ENCODE measurements around the gene C2. TPM values are rescaled to one million over a fixed set of nuclear protein-coding genes. Genes with fewer than 3 reads are reported as not detected.
A peak's percentile ranks its signal among the peaks of the same experiment; 100 is the strongest.

C2 gene
- polyA plus RNA-seq, 1 of the 3 experiments (the other 2 are of a cell fraction) = 0.43 TPM

GRCh38 chr6:31901415-31901952, 26.0 kb upstream of the C2 start:
- Histone ChIP-seq H3K4me1 (ENCODE audit: control insufficient read depth in 1 of 2, insufficient read depth in 2 of 2, low read depth in 1 of 2, low read length in 1 of 2) (peaks cover 5 to 36% of the 10 kb centered on the region in 2 experiments), H3K4me3 (ENCODE audit: low read depth in 2 of 2, low read length in 1 of 2) (peak overlapping the region; percentile 60 to 67), H2AFZ (ENCODE audit: low read depth) (peak overlapping the region; percentile 22; the same call in 1 of the 2 replicates), H3F3A (replicated peaks; ENCODE audit: insufficient read depth) (peaks cover 13% of the 10 kb centered on the region), H3K27me3 (ENCODE audit: insufficient read depth) (no peaks in the 10 kb centered on the region), H4K20me1 (ENCODE audit: insufficient read depth) (no peaks in the 10 kb centered on the region), H3K9me3 (no peaks in the 10 kb centered on the region), H3K4me2 (peak overlapping the region; percentile 77), H3K27ac (ENCODE audit: low read depth in 2 of 2, low read length in 1 of 2) (peak overlapping the region; percentile 17 to 92; a peak in 3 of 4 replicates), H3K9ac (peak overlapping the region; percentile 62; the same call in 1 of the 2 replicates), H3K36me3 (replicated peaks in 1 of 2; ENCODE audit: control insufficient read depth in 1 of 2, insufficient read depth in 2 of 2, low read length in 1 of 2) (no peaks in the 10 kb centered on the region), H3K79me2 (ENCODE audit: insufficient read depth) (peaks cover 19% of the 10 kb centered on the region; the same call in 1 of the 2 replicates), H3K9me2 (no peaks in the 10 kb centered on the region)
- peak; percentile 83 for DNase-seq
- under 1% methylated on average over 30 of the region's 45 CpGs for WGBS (ENCODE audit: low lambda C conversion rate)
- ChIA-PET POLR2A (interaction anchor here (0.6 to 1.2 kb wide), 5 partner anchors 8 to 1213 kb away, joined by 3 to 4 read pairs (median 3); partner anchors contain the start of gene DXO), CTCF (interaction anchor here (0.8 to 1.8 kb wide), 3 partner anchors 12 to 51 kb away, joined by 3 to 6 read pairs (median 4); no protein-coding TSS in a partner anchor)
- TF ChIP-seq PBX3 (IDR thresholded peaks at IDR 0.05) = peak; percentile 12; the same call in 1 of the 2 replicates
- no peak for TF ChIP-seq TEAD4 (IDR thresholded peaks at IDR 0.05; ENCODE audit: borderline replicate concordance, insufficient read depth)
- TF ChIP-seq MAX (IDR thresholded peaks at IDR 0.05; ENCODE audit: low read depth) = 0 out of 2 replicates have a peak, but pooled peaks have one; percentile 3

DNA sequence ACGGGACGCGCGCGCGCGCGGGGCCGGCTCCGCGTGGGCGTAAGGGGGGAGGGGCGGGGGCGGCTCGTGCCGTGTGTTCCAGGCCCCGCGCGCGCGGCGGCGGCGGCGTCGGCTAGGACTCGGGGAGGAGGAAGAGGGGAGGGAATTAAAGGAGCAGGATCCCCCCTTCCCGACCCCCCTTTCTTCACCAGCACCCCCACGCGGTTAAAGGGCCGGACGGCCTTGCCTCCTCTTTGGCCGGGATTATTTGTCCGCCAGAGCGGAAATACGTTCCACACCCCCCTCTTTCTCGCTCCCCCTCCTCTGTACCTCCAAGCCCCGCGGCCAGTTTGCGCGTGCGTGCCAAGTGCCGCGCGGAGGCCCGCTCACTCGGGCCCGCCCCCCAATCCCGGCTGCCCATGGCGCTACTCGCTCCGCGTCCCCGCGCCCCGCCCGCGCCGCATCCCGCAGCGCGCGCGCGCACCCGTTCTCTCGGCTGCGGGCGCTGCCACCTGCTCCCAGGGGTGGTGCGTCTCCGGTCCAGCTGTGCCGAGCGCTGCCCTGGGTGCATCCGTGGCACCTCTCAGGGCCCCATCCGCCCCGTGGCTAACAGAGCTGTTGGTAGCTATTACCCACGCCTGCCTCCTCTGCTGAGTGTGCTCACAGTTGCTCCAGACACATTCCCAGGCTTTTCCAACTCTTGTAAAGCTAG, 25.4 kb upstream of the C2 start, which contains the start of gene ZBTB12:
Gene ZBTB12 (minus strand): TSS at position 134 of the 691 bp plus-strand sequence. CDS start 781 bp downstream, outside the sequence.
- ChIA-PET CTCF (interaction anchor here (0.6 to 1.4 kb wide), 6 partner anchors 13 to 104 kb away, joined by 3 to 4 read pairs (median 3); no protein-coding TSS in a partner anchor), POLR2A (interaction anchor here (0.6 to 1.4 kb wide), 8 partner anchors 9 to 1212 kb away, joined by 3 to 4 read pairs (median 3); partner anchors contain the start of gene DXO)
- Histone ChIP-seq H4K20me1 (ENCODE audit: insufficient read depth) (no peaks in the 10 kb centered on the region), H3K36me3 (replicated peaks in 1 of 2; ENCODE audit: control insufficient read depth in 1 of 2, insufficient read depth in 2 of 2, low read length in 1 of 2) (no peaks in the 10 kb centered on the region), H3K79me2 (ENCODE audit: insufficient read depth) (peaks cover 15% of the 10 kb centered on the region; the same call in 1 of the 2 replicates), H3K27ac (ENCODE audit: low read depth in 2 of 2, low read length in 1 of 2) (peak within 1 kb of the TSS; percentile 44 to 92; a peak in 3 of 4 replicates), H3F3A (replicated peaks; ENCODE audit: insufficient read depth) (peaks cover 9% of the 10 kb centered on the region), H3K27me3 (ENCODE audit: insufficient read depth) (no peaks in the 10 kb centered on the region), H3K4me2 (peak within 1 kb of the TSS; percentile 86), H3K9ac (peak within 1 kb of the TSS; percentile 62), H3K4me3 (ENCODE audit: low read depth in 2 of 2, low read length in 1 of 2) (peak within 1 kb of the TSS; percentile 60 to 67), H3K4me1 (ENCODE audit: control insufficient read depth in 1 of 2, insufficient read depth in 2 of 2, low read depth in 1 of 2, low read length in 1 of 2) (peaks cover 5 to 33% of the 10 kb centered on the region in 2 experiments), H2AFZ (ENCODE audit: low read depth) (peak within 1 kb of the TSS; percentile 54; the same call in 1 of the 2 replicates), H3K9me3 (no peaks in the 10 kb centered on the region), H3K9me2 (no peaks in the 10 kb centered on the region)
- DNase-seq = peak; percentile 99
- under 1% methylated on average over 21 of the region's 77 CpGs for WGBS (ENCODE audit: low lambda C conversion rate)
- TF ChIP-seq NFIC (IDR thresholded peaks at IDR 0.05; ENCODE audit: borderline replicate concordance) = 0 out of 2 replicates have a peak, but pooled peaks have one; percentile 5
- TF ChIP-seq RAD21 (IDR thresholded peaks at IDR 0.05; ENCODE audit: low read length) = peak; percentile 67
- TF ChIP-seq FOXM1 (IDR thresholded peaks at IDR 0.05; ENCODE audit: low read depth) = no peak
- TF ChIP-seq MAX (IDR thresholded peaks at IDR 0.05; ENCODE audit: low read depth) = peak; percentile 64
- TF ChIP-seq RCOR1 (IDR thresholded peaks at IDR 0.05; ENCODE audit: low read length) = peak; percentile 34; the same call in 1 of the 2 replicates
- no peak for TF ChIP-seq REST (IDR thresholded peaks at IDR 0.05; ENCODE audit: low read depth, low read length)
- TF ChIP-seq GATA2 (CRISPR knock-in tag; IDR thresholded peaks at IDR 0.05) = no peak
- TF ChIP-seq MXI1 (IDR thresholded peaks at IDR 0.05; ENCODE audit: low read depth, low read length) = peak; percentile 42; the same call in 1 of the 2 replicates
- TF ChIP-seq CTCF (IDR thresholded peaks at IDR 0.05) = 0 out of 2 replicates have a peak, but pooled peaks have one; percentile 7
- no peak for TF ChIP-seq IRF3 (IDR thresholded peaks at IDR 0.05; ENCODE audit: low read depth, low read length)
- peak; percentile 60 for TF ChIP-seq CHD2 (IDR thresholded peaks at IDR 0.05; ENCODE audit: low read length, partially characterized antibody)
- TF ChIP-seq ELF1 (IDR thresholded peaks at IDR 0.05) = peak; percentile 32
- no peak; the same call in none of the 2 replicates for TF ChIP-seq GABPA (IDR thresholded peaks at IDR 0.05; ENCODE audit: low read depth)
- TF ChIP-seq YY1 (IDR thresholded peaks at IDR 0.05; ENCODE audit: low read depth) = no peak

Data from SK-N-SH (cell line).